Measurements from ENCODE around the gene CFAP73.
A peak's percentile ranks its signal among the peaks of the same experiment; 100 is the strongest.

CFAP73 gene

DNA sequence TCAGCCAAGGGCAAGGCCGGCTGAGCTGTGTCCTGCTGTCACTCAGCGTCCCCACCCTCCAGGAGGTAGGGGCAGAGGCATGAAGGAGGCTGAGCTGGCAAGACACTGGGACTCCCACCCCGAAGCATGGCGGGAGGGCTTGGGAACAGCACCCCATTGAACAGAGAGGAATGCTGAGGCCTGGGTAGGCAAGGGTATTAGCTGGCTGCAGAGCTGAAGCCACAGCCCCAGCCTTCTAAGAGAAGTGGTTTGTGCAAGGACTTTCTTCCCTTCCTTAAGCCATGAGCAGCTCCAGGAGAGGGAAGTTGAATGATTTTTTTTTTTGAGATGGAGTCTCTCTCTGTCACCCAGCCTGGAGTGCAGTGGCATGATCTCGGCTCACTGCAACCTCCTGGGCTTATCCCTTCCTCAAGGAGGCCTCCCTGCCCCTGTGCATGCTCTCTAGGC lies 6.6 kb upstream of the CFAP73 start:
- DNase-seq = no peak

DNA sequence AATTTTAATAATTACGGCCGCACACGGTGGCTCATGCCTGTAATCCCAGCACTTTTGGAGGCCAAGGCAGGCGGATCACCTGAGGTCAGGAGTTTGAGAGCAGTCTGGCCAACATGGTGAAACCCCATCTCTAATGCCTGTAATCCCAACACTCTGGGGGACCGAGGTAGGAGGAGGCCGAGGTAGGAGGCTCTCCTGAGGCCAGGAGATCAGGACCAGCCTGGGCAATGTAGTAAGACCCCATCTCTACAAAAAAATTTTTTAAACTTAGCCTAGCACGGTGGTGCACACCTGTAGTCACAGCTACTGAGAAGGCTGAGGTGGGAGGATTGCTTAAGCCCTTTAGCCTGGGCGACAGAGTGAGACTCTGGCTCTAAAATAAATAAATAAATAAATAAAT lies 5.6 kb upstream of the CFAP73 start:
- no peak for DNase-seq

DNA sequence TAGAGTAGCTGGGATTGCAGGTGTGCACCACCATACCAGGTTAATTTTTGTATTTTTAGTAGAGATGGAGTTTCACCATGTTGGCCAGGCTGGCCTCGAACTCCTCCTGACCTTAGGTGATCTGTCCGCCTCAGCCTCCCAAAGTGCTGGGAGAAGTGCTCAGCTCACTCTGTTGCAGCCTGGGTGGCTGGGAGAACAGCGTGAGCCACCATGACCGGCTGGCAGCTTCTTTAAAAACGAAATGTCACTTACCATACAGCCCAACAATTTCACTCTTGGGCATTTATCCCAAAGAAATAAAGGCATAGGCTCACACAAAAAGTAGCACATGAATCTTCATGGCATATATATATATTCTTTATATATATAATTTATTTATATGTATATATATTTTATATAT lies 4.7 kb upstream of the CFAP73 start:
- no peak for DNase-seq

DNA sequence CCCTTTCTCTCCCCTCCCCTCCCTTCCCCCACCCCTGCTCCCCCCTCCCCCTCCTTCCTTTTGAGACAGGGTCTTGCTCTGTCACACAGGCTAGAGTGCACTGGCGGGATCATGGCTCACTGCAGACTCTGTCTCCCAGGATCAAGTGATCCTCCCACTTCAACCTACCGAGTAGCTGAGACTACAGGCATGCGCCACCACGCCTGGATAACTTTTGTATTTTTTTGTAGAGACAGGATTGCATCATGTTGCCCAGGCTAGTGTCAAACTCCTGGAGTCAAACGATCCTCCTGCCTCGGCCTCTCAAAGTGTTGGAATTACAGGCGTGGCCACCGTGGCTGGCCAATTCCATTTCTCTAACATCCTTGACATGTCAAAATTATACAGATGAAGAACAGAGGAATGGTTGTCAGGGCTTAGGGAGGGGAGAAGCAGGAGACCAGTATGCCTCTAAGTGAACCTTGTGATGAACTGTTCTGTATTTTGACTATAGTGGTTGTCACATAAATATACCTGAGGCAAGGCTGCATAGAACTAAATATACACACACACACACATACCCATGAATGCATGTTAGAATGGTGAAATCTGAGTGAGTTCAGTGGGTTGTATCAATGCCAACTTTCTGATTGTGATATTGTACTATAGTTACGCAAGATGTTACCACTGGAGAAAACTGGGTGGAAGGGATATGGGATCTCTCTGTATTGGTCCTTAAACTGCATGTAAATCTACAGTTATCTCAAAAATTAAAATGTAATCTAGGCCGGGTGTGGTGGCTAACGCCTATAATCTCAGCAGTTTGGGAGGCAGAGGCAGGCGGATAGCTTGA lies 3.6 kb upstream of the CFAP73 start:
- no peak for DNase-seq

DNA sequence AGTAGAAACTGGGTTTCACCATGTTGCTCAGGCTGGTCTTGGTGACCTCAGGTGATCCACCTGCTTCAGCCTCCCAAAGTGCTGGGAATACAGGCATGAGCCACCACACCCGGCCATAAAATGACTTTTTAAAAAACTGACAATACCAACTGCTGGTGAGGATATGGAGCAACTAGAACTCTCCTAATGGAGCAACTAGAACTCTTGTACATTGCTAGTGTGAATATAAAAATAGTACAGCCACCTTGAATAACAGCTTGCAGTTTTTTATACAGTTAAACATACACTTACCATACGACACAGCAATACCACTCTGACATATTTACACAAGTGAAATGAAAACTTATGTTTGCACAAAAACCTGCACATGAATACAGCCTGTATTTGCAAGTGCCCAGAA lies 2.5 kb upstream of the CFAP73 start:
- no peak for DNase-seq

DNA sequence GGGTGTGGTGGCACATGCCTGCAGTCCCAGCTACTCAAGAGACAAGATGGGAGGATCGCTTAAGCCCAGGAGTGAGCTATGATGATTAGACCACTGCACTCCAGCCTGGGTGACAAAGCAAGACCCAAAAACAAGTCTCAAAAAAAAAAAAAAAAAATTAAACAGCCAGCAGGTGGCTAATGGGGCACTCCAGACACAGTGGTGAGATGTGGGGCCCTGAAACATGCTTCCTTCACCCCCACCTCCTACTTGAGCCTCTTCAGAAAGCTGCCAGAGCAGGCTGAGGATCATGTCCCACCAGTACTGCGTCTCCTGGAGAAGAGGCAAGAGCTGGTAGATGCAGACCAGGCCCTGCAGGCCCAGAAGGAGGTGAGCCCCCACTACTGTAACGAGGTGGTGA lies 2.1 kb downstream of the CFAP73 start:
- DNase-seq = no peak

DNA sequence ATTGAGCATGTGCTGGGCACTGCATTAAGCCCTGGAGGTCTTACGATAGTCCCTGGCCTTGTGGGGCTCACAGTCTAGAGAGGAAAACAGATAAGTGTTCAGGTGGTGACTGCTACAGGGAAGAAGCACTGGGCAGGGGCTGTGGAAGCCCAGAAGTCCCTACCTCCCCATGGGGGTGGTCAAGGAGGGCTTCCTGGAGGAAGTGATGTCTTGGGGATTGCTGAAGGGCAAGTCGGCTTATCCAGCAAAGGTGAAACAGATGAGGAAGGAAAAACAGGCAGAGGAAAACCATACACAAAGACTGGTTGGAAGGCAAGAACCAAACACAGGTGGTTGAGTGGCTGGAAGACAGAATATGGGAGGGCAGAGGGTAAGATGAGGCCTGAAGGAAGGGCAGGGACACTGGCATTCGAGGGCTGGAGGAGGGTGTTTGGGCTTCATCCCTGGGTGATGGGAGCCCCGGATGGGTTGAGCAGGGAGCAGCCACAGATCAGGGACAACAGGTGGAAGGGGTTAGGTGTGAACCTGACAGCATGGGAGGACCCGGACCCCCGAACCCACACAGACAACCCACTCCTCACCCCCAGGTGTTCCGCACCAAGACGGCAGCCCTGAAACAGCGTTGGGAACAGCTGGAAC lies 2.8 kb downstream of the CFAP73 start:
- DNase-seq = no peak

DNA sequence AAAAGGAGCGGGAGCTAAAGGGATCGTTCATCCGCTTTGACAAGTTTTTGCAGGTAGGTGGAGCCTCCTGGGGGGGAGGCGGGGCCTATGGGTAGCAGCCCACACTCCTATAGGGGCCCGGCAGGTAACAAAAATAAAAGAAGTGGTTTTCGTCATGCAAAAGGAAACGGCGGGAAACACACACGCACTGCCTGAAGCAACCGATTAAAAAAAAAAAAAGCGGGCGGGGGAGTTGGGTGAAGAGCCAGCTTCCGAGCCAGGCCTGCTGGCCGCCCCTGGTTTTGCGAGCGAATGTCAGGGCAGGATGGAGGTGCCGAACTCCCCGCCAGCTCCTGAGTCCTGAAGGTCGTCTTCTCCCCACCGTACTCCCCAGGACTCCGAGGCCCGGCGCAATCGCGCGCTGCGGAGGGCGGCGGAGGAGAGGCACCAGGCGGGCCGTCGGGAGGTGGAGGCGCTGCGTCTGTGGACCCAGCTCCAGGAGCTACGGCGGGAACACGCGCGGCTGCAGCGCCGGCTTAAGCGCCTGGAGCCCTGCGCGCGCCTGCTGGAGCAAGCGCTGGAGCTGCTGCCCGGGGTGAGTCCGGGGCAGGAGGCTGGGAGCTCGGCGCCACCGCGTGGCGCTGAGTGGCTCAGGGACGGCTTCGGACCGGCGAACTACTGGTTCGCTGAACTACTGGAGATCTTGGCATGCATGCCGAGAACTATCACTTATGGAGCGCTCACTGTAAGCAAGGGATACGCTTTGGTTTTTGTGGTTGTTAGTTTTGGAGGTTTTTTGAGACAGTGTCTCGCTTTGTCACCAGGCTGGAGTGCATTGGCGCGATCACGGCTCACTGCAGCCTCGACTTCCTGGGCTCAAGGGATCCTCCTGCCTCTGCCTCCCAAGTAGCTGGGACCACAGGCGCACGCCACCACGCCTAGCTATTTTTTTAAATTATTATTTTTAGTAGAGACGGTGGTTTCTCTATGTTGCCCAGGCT lies 3.6 kb downstream of the CFAP73 start:
- peak; percentile 82 for DNase-seq

DNA sequence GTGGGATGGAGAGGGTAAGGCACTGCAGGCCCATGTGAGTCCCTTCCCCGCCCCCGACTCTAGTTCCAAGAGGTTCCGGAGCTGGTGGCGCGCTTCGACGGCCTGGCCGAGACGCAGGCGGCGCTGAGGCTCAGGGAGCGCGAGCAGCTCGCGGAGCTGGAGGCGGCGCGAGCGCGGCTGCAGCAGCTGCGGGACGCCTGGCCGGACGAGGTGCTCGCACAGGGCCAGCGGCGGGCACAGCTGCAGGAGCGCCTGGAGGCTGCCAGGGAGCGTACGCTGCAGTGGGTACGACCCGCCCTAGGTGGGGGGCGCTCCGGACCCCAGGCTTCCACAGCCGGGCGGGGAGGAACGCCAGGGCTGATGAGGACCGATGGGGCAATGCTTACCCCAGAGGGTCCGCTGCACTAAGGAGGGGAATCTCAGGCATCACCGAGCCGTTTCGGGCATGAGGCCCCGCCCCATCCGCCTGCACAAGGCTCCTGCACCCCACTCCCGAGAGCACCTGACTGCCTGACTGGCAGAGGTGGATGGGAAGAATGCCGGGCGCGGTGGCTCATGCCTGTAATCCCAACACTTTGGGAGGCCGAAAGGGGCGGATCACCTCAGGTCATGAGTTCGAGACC lies 4.9 kb downstream of the CFAP73 start:
- peak; percentile 42 for DNase-seq

DNA sequence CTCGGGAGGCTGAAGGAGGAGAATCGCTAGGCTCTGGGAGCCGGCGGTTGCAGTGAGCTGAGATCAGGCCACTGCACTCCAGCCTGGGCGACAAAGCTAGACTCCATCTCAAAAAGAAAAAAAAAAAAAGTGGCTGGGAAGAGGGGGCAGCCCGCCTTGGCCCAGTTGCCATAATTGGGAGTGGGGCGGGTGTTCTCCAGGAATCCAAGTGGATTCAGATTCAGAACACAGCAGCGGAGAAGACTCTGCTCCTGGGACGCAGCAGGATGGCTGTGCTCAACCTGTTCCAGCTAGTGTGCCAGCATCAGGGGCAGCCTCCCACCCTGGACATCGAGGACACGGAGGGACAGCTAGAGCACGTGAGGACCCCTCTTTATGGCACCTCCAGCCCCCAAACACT lies 5.5 kb downstream of the CFAP73 start:
- DNase-seq = no peak

DNA sequence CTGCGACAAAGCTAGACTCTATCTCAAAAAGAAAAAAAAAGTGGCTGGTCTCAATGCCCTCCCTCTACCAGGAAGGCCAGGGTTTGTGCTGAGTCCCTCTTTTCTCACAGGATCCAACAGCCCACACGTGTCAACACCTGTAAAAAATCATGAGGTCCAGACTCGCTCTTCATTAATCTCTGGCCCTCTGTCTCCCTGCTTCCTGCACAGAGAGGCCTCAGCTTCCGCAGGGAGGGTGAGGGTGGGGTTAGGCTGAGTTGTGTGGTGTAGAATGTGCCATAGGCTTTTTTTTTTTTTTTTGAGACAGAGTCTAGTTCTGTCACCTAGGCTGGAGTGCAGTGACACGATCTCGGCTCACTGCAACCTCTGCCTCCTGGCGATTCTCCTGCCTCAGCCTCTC lies 6.1 kb downstream of the CFAP73 start:
- DNase-seq = no peak

DNA sequence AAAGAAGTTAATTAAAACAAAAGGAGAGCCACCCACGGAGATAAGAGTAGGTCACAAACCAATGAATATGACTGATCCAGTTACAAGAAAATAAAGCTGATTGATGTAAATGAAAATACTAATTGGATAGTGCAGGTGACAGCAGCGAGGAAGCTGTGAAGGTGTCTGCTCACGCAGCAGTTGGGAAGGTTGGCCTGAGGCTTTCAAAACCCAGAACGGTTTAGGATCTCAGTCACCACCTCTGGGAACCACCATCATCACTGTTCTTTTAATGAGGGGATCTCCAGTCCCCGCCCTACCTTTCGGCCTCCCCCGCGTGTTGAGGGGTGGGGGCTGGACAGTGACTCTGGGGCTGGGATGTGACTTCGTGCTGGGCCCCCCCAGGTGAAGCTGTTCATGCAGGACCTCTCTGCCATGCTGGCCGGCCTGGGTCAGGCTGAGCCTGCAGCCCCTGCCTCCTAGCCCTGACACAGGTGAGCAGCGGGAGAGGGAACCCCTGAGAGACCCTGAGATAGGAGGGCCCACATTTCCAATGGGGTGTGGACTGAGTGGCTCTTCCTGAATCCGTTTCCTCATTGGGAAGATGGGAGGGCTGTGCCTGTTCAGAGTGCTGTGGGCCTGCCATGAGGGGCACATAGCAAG lies 7.8 kb downstream of the CFAP73 start:
- no peak for DNase-seq

DNA sequence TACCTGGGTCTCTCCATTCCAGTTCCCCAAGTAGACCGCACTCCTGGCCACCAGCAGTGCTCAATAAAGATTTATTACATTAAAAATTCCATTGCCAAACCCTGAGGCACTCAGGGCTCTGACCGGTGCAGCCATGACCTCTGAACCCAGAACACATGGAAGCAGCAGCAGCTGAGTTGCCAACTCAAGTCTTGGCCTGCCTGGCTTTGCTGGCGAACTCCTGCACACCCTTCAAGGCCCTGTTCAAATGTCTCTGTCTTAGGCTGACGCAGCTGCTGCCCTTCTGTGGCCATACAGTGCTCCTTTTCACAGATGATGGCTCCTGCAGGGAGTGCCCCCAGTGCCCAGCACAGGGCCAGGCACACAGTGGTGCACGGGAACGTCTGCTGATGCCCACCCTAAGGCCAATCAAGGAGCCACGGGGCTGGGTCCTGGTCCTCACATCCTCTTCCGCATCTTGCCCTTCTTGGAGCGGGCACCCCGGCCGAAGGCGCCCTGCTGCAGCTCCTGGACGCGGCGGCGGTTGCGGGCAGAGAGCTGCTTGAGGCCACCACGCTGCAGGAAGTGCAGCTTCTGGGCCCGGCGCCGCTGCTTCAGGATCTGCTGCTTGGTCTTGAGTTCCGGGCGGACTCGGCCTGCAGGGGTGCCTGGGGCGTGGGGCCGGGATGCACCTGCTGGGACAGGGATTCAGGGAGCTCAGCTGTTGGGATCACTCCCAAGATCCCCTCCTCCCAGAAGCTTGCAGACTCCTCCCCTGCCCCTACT lies 9.1 kb downstream of the CFAP73 start:
- DNase-seq = no peak

DNA sequence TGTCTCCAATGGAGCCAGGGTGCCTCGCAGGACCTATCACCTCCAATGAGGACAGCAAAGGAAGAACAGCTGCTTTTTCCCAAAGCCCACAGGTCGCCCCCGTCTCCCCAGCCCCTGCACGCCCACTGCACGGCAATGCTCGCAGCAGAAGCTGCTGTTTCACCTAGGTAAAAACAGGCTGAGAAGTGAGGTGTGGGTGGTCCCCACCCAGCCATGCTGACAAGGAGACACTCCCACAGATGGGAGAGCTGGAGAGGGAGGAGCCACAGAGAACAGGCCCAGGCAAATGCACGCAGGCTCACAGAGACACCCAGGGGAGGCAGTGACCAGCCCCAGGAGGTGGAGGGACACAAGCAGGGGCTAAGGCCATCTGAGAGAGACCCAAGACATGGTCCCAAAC lies 10.4 kb downstream of the CFAP73 start:
- DNase-seq = no peak

DNA sequence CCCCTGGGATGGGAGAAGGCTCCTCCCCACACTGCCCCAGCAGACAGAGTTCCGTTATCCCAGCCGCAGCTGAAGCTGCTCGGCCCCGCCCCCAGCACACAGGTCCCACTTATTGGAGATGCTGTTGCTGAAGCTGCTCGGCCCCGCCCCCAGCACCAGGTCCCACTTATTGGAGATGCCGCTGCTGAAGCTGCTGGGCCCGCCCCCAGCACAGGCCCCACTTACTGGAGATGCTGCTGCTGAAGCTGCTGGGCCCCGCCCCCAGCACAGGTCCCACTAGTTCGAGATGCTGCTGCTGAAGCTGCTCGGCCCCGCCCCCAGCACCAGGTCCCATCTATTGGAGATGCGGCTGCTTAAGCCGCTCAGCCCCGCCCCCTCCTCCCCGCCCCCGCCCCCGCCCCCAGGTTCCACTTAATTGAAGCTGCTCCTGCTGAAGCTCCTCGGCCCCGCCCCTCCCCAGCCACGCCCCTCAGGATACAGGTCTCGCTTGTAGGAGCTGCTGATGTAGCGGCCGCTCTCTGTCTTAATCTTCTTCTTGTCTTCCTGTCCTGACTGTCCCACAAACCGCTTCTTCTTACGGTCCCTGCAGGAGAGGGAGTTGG lies 12.0 kb downstream of the CFAP73 start:
- DNase-seq = peak; percentile 18

DNA sequence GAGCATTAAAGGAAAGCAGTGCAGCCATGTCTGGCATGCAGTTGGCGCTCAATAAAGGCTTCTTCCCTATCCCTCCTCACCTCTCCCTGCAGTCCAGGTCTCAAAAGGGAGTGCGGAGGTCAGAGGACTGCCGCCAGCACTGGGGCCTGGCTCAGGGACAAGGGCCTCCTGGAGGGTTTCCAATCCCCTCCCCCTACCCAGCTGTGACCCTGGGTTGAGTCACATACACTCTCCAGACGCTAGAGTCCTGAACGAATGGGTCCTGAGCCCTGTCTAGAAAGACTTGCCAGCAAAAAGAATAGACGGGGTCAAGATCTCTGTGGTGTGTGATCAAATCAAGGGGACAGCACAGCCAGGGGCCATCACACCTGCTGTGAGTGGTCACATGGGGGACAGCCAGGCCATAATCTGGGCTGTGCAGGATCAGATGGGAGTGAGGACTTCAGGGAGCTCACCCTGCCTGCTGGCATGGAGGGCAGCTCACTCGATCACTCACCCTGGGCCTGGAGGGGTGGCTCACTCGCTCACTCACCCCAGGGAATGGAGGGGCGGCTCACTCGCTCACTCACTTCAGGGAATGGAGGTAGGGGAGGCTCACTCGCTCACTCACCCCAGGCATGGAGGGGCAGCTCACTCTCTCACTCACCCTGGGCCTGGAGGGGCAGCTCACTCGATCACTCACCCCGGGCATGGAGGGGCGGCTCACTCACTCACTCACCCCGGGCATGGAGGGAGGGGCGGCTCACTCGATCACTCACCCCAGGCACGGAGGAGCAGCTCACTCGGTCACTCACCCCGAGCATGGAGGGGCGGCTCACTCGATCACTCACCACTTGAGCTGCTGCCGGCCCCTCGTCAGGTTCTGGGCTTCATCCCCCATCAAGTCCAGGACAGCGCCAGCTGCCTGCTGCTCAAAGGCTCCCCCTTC lies 12.8 kb downstream of the CFAP73 start:
- DNase-seq = no peak

DNA sequence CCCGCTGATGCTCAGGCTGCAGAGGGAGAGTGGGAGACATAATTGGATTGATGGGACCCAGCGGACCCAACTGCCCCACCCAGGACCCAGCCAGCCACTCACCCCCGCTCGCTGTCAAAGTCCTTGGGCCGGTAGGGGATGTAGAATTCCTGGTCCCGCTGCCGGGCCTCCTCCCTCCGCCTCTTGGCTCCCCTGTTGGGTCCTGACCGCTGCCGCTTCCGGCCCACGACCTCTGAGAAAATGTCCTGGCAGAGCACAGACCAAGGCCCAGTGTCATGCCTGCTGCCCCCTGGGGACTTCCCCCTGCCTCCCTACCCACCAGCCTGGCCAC lies 13.5 kb downstream of the CFAP73 start:
- DNase-seq = no peak

DNA sequence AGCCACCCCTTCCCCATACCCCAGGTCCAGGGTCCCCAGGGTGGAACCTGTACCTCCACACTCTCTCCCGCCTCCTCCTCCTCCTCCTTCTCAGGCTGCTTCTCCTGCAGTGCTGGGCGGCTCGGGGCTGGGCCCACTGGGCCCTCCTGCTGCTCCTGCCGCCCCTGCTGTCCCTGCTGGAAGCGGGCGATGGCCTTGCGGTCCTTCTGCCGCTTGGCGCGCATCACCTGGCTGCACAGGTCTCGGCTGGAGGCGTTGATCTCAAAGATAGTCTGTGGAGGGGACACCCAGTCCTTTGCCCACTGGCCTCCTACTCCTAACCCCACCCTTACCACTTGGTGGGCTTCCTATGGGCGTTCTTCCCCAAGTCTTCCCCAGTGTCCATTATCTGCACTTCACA lies 14.5 kb downstream of the CFAP73 start:
- DNase-seq = no peak

DNA sequence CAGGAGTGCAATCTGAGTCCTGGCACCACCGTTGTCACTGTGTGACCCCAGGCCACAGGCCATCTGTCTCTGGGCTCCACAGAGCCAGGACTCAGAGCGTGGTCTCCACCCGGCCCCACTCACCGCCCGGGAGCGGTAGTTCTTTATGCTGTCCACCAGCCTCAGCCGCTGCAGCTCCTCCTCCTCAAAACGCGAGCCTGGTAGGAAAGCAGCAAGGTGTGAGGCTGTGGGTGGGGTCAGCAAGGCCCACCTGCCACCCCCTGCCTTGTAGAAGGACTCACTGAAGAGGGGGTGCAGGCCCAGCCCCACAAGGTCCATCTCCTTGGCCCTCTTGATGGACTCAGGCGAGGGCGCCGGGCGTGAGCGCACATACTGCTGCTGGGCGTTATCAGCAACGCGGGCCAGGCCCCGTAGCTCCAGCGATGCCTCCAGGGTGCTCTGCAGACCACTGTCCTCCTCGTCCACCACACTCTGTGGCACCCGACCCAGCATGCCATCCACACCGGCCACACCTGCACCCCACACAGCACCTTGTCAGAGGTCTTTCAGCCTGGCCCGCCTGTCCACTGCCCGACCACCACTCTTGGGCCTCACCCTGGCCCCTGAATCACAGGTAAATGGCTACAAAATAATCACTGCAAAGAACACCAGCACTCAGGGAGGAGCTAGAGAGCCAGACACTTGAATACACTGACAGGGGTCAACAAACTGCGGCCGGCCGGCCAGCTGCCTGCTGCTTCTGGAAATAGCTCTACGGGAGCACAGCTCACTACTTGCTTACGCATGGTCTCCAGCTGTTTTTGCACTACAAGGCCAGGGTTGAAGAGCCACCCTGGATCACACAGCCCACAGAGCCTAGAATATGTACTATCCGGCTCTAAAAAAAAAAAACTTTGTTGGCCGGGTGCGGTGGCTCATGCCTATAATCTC lies 16.3 kb downstream of the CFAP73 start:
- DNase-seq = no peak

Measured in NCI-H1105 (cell line).